SK-N-SH treated with all-trans-retinoic acid at 6 μM for 48 hours (cell line): ENCODE results near the gene DCN.

Source experiments
- BACH2 ChIP-seq: fragments of 250-450 bp; sonication (Bioruptor Pico); IDR thresholded peaks from 2 replicates; pipeline ENCODE4 v1.9.0; 2021; ENCODE audit warnings: mild to moderate bottlenecking, borderline replicate concordance
- ISL1 ChIP-seq: fragments of 250-450 bp; sonication (Bioruptor Pico); IDR thresholded peaks from 2 replicates; pipeline ENCODE4 v2.1.2; 2022; ENCODE audit warnings: mild to moderate bottlenecking, moderate library complexity
- PATZ1 ChIP-seq: fragments of 250-450 bp; sonication (Bioruptor Pico); IDR thresholded peaks from 2 replicates; pipeline ENCODE4 v1.8.0; 2020; ENCODE audit warnings: mild to moderate bottlenecking, moderate library complexity, borderline replicate concordance
- RARB ChIP-seq: fragments of 250-450 bp; sonication (Bioruptor Pico); IDR thresholded peaks from 2 replicates; pipeline ENCODE4 v1.8.0; 2021; ENCODE audit warnings: mild to moderate bottlenecking, moderate library complexity
- ZFP30 ChIP-seq: fragments of 450-650 bp; formaldehyde crosslinking; IDR thresholded peaks from 2 replicates; pipeline ENCODE4 v1.5.0; 2022; ENCODE audit warnings: mild to moderate bottlenecking, moderate library complexity
- ZNF8 ChIP-seq: fragments of 450-650 bp; formaldehyde crosslinking; IDR thresholded peaks from 2 replicates; pipeline ENCODE4 v1.5.0; 2020; ENCODE audit warnings: mild to moderate bottlenecking, moderate library complexity

- no peak for TF ChIP-seq ZNF8
- no peak for TF ChIP-seq ISL1 (CRISPR knock-in tag)
- no peak for TF ChIP-seq RARB (CRISPR knock-in tag)
- TF ChIP-seq ZFP30, result no peak
- TF ChIP-seq BACH2 (CRISPR knock-in tag), result no peak
- TF ChIP-seq PATZ1, result no peak
These were observed 89.3 kb downstream of the DCN start for GRCh38 chr12:91093341-91093740.
